ENCODE results near the gene TEX12. TPM values are rescaled to one million over a fixed set of nuclear protein-coding genes. Genes with fewer than 3 reads are reported as not detected.

TEX12 gene, protein sequence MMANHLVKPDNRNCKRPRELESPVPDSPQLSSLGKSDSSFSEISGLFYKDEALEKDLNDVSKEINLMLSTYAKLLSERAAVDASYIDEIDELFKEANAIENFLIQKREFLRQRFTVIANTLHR
- under 1 TPM in 1 of 2 donors, not detected in 1; 0.42 TPM for total RNA-seq

DNA sequence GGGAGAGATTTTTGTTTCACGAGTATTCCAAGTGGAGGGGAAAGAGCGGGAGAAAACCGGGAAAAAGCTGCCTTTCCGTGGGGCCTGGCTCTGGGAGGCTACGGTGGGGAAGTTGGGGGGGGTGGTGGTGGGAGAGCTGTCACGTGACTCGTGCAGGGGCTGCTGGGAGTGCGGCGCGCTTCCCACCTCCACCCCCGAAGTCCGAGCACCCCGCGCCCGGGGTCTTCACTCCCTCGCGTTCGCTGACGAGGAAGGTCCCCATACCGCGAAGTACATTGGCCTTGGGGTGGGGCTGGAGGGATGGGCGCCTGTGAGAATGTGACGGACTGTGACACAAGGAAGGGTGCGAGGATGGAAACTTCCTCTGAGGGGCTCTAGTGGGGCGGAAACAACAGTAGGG is at the start of gene TEX12:
TEX12 (plus strand) TSS at position 228 of the 400 bp plus-strand sequence. CDS start 1,897 bp downstream, outside the sequence.
- TF ChIP-seq, protein P1, sequence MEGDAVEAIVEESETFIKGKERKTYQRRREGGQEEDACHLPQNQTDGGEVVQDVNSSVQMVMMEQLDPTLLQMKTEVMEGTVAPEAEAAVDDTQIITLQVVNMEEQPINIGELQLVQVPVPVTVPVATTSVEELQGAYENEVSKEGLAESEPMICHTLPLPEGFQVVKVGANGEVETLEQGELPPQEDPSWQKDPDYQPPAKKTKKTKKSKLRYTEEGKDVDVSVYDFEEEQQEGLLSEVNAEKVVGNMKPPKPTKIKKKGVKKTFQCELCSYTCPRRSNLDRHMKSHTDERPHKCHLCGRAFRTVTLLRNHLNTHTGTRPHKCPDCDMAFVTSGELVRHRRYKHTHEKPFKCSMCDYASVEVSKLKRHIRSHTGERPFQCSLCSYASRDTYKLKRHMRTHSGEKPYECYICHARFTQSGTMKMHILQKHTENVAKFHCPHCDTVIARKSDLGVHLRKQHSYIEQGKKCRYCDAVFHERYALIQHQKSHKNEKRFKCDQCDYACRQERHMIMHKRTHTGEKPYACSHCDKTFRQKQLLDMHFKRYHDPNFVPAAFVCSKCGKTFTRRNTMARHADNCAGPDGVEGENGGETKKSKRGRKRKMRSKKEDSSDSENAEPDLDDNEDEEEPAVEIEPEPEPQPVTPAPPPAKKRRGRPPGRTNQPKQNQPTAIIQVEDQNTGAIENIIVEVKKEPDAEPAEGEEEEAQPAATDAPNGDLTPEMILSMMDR (IDR thresholded peaks at IDR 0.05) = no peak
- Histone ChIP-seq H3K27ac (peak within 1 kb of the TSS; percentile 34), H3K9ac (ENCODE audit: low read depth in 2 of 2, low read length in 2 of 2) (peak within 1 kb of the TSS in 1 of 2 donors; percentile 2), H3K36me3 (no peaks in the 10 kb centered on the region), H3K4me3 (no peak within 1 kb of the TSS), H3K4me1 (peaks cover 7% of the 10 kb centered on the region), H3K9me3 (no peaks in the 10 kb centered on the region), H3K27me3 (no peaks in the 10 kb centered on the region)
- intact Hi-C loops (cut with DNase I) = no loop called here
- no peak for DNase-seq

DNA sequence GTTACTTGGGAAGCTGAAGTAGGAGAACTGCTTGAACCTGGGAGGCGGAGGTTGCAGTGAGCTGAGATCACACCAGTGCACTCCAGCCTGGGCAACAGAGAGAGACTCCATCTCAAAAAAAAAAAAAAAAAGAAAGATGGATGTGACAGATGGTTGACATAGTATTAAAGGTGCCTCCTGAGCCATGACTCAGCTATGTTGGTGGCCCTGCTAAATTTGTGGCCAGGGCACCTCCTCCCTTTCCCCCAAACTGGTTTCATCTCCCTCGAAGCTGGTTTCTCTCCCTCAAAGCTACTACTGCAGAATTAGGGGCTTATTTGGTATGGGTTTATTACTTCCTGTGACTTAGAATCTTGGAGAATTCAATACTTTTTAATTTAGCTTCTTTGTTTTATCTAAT is 49.0 kb upstream of the TEX12 start:
- intact Hi-C loops (cut with DNase I) = no loop called here
- DNase-seq = no peak
- no peaks in the 10 kb centered on the region for H3K9me3 ChIP-seq
- TF ChIP-seq, protein P1 (IDR thresholded peaks at IDR 0.05) = no peak
- no peaks in the 10 kb centered on the region for H3K36me3 ChIP-seq
- H3K27ac ChIP-seq = no peak overlapping the region
- H3K4me3 ChIP-seq = no peak overlapping the region
- H3K4me1 ChIP-seq = no peaks in the 10 kb centered on the region
- no peaks in the 10 kb centered on the region for H3K27me3 ChIP-seq
- no peak overlapping the region for H3K9ac ChIP-seq (ENCODE audit: low read depth in 2 of 2, low read length in 2 of 2)

DNA sequence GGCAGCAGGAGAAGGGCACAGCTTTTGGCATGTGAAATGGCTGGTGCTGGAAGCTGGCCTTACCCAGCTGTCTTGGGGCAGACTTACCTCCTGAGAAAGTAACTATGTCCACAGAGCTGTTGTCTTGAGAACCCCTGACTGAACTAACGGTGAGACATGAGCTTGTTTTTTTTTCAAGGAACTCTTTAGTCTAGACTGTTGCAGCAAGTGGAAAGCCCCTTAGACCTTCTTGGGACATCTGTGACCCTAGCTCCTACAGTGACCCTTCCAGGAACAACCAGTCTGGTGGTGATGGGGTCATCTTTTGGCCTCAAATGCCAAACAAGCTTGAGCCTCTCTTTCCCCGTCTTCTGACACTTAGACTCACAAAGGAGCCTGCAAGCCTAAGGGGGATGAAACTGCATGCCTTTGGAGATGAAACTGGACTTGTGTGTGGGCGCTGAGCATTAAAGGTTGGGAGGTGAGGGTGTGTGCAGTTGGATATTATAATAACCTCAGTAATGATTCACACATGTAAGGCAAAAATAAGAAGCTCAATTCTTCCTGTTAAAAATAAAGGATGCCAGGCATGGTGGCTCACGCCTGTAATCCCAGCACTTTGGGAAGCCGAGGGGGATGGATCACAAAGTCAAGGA is 45.1 kb upstream of the TEX12 start:
- no peaks in the 10 kb centered on the region for H3K27me3 ChIP-seq
- H3K27ac ChIP-seq = no peak overlapping the region
- DNase-seq = no peak
- H3K4me3 ChIP-seq = no peak overlapping the region
- intact Hi-C loops (cut with DNase I) = no loop called here
- no peaks in the 10 kb centered on the region for H3K9me3 ChIP-seq
- no peaks in the 10 kb centered on the region for H3K36me3 ChIP-seq
- H3K4me1 ChIP-seq = no peaks in the 10 kb centered on the region
- TF ChIP-seq, protein P1 (IDR thresholded peaks at IDR 0.05) = no peak
- H3K9ac ChIP-seq (ENCODE audit: low read depth in 2 of 2, low read length in 2 of 2) = no peak overlapping the region

DNA sequence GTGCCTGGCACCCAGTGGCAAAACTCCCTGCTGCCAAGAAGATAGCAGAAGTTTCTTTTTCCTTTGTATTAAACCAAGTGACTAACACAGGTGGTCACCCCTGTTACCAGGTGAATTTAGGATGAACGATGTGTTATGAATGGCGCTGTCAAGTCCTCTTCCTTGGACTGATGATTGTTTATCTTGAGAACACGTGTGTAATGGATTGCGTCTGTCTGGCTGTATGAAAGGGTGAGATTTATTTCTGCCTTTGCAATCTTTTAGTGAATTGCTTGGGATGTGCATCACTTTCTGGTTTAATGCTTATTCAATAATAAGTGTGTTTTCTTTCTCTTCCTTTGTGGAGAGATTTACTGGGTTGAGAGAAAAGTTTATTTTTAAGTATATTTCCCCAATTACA is 44.0 kb upstream of the TEX12 start:
- Histone ChIP-seq H3K4me3 (no peak overlapping the region), H3K9ac (ENCODE audit: low read depth in 2 of 2, low read length in 2 of 2) (no peak overlapping the region), H3K27ac (no peak overlapping the region), H3K36me3 (no peaks in the 10 kb centered on the region), H3K27me3 (no peaks in the 10 kb centered on the region), H3K4me1 (no peaks in the 10 kb centered on the region), H3K9me3 (no peaks in the 10 kb centered on the region)
- intact Hi-C loops (cut with DNase I) = no loop called here
- no peak for DNase-seq
- TF ChIP-seq, protein P1 (IDR thresholded peaks at IDR 0.05) = no peak

DNA sequence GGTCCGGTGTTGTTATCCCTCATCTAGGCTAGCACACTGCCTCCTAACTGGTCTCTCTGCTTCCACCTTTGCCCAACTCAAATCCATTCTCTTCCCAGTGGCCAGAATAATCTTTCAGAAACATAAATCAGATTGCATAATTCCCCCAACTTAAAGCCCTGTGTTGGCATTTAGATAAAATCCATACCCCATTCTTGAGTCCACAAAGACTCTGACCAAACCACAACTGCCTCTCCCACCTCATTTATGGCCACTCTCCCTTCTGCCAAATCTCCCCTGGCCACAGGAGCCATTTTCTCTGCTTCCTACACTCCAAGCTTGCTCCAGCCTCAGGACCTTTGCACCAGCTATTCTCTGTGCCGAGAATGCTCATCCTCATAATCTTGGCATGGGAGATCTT is 40.1 kb upstream of the TEX12 start:
- TF ChIP-seq, protein P1 (IDR thresholded peaks at IDR 0.05) = no peak
- DNase-seq = no peak
- H3K4me1 ChIP-seq = peaks cover 5% of the 10 kb centered on the region
- no peaks in the 10 kb centered on the region for H3K27me3 ChIP-seq
- no peaks in the 10 kb centered on the region for H3K36me3 ChIP-seq
- no peak overlapping the region for H3K27ac ChIP-seq
- intact Hi-C loops (cut with DNase I) = no loop called here
- H3K9ac ChIP-seq (ENCODE audit: low read depth in 2 of 2, low read length in 2 of 2) = no peak overlapping the region
- H3K4me3 ChIP-seq = no peak overlapping the region
- no peaks in the 10 kb centered on the region for H3K9me3 ChIP-seq

Data from colonic mucosa (tissue), 4 donors.